ENCODE measurements around the gene RNASE7.

The RNASE7 gene

DNA sequence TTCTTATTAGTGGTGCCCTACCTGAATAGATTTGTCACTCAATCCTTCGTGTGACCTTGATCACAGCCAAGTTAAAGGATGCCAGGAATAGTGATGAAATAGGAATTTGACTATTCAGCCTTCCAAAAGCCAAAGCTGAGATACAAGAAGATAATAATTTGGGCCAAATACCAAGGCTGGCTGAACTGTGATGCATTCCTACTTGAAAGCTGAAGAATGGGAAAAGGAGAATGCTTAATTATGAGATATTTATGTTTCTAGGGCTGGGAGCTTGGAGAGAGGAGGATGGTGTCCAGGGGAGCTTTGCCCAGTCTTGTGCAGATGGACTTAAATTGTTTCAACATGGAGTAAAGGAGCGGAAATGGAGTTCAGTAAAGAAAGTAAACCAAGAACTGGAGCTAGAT is 5.2 kb downstream of the RNASE7 start:
- H3K27me3 Mint-ChIP-seq, result peaks cover 17% of the 10 kb centered on the region
- no peak overlapping the region for H3K27ac Mint-ChIP-seq
- no peaks in the 10 kb centered on the region for H3K36me3 Mint-ChIP-seq (ENCODE audit: low read depth)
- no peak overlapping the region for H3K4me3 Mint-ChIP-seq
- no peaks in the 10 kb centered on the region for H3K9me3 Mint-ChIP-seq
- peaks cover 5% of the 10 kb centered on the region for H3K4me1 Mint-ChIP-seq (ENCODE audit: low read depth)

DNA sequence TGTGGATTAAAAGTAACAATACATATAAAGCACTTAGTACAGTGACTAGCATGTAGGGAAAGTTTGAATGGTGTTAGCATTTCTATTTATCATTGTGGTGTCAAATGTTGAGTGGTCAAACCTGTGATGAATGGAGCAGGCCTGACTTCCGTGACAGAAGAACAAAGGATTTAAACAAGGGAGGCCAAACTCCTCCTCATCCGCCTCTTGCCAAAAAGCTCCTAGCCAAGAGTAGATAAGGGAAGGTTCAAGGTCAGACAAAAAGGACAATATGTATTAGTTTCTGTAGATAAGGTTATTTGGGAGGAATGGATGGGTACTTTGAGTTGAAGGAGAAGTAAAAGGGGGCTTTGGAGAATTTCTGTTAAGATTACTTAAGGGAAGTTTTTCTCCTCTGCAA is 6.5 kb downstream of the RNASE7 start:
- H3K27ac Mint-ChIP-seq, result no peak overlapping the region
- H3K27me3 Mint-ChIP-seq, result peaks cover 11% of the 10 kb centered on the region
- H3K4me3 Mint-ChIP-seq, result no peak overlapping the region
- no peaks in the 10 kb centered on the region for H3K36me3 Mint-ChIP-seq (ENCODE audit: low read depth)
- H3K4me1 Mint-ChIP-seq (ENCODE audit: low read depth), result peaks cover 5% of the 10 kb centered on the region
- no peaks in the 10 kb centered on the region for H3K9me3 Mint-ChIP-seq

- no peak overlapping the region for H3K4me3 Mint-ChIP-seq
- peaks cover 11% of the 10 kb centered on the region for H3K27me3 Mint-ChIP-seq
- H3K36me3 Mint-ChIP-seq (ENCODE audit: low read depth), result no peaks in the 10 kb centered on the region
- H3K9me3 Mint-ChIP-seq, result no peaks in the 10 kb centered on the region
- no peak overlapping the region for H3K27ac Mint-ChIP-seq
- H3K4me1 Mint-ChIP-seq (ENCODE audit: low read depth), result peaks cover 3% of the 10 kb centered on the region
Observed at GRCh38 chr14:21049271-21049673, 7.1 kb downstream of the RNASE7 start.

GRCh38 chr14:21050597-21050996 is 8.4 kb downstream of the RNASE7 start:
- Mint-ChIP-seq H3K27me3 (peaks cover 4% of the 10 kb centered on the region), H3K27ac (no peak overlapping the region), H3K9me3 (no peaks in the 10 kb centered on the region), H3K4me1 (ENCODE audit: low read depth) (no peaks in the 10 kb centered on the region), H3K36me3 (ENCODE audit: low read depth) (no peaks in the 10 kb centered on the region), H3K4me3 (no peak overlapping the region)

DNA sequence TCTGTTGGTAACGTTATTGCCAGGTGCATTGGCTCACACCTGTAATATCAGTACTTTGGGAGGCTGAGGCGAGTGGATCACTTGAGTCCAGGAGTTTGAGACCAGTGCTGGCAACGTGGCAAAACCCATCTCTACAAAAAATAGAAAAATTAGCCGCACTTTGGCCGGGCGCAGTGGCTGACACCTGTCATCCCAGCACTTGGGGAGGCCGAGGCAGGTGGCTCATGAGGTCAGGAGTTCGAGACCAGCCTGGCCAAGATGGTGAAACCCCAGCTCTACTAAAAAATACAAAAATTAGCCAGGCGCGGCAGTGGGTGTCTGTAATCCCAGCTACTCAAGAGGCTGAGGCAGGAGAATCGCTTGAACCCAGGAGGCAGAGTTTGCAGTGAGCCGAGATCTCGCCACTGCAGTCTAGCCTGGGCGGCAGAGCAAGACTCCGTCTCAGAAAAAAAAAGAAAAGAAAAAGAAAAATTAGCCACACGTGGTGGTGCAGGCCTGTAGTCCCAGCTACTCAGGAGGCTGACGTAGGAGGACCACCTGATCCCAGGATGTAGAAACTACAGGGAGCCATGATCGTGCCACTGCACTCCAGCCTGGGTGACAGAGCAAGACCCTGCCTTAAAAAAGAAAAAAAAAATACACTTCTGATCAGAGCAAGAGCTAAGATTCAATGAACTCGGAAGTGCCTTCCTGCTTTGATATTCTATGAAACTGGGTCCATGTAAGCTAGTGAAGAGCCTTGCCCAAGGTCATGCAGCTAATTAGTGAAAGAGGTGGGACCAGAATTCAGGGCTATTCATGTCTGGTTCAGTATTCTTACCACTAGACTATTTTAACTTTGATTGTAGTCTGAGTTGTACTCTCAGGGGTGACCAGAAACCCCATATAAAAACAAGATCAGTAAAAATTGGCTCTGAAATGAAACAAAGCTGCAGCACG is 11.3 kb downstream of the RNASE7 start:
- Mint-ChIP-seq H3K4me3 (no peak overlapping the region), H3K9me3 (no peaks in the 10 kb centered on the region), H3K27me3 (peaks cover 3% of the 10 kb centered on the region), H3K4me1 (ENCODE audit: low read depth) (no peaks in the 10 kb centered on the region), H3K36me3 (ENCODE audit: low read depth) (no peaks in the 10 kb centered on the region), H3K27ac (no peak overlapping the region)

GRCh38 chr14:21054123-21054767 is 12.1 kb downstream of the RNASE7 start:
- no peak overlapping the region for H3K27ac Mint-ChIP-seq
- H3K27me3 Mint-ChIP-seq, result no peaks in the 10 kb centered on the region
- no peak overlapping the region for H3K4me3 Mint-ChIP-seq

DNA sequence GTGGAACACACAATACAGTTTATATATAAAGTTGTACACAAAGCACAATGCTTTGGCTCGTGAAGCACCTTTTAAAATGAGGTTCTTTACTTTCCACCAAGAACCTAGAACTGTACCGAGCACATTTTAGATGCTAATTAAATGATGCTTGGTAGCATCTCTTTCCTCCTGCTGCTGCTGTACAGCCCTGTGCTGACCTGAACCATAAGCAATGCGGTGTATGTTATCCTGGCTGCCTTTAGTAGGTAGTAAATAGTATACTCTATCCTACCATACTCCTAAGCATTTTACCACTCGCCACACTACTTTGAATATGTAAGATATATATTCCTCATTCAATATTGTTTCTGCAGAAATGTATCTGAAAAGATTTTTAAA is 12.6 kb downstream of the RNASE7 start:
- H3K27ac Mint-ChIP-seq, result no peak overlapping the region
- no peaks in the 10 kb centered on the region for H3K4me1 Mint-ChIP-seq (ENCODE audit: low read depth)
- H3K9me3 Mint-ChIP-seq, result no peaks in the 10 kb centered on the region
- no peaks in the 10 kb centered on the region for H3K36me3 Mint-ChIP-seq (ENCODE audit: low read depth)
- H3K4me3 Mint-ChIP-seq, result no peak overlapping the region
- H3K27me3 Mint-ChIP-seq, result no peaks in the 10 kb centered on the region

More at GRCh38 chr14:21054123-21054767, 12.1 kb downstream of the RNASE7 start:
- Mint-ChIP-seq H3K36me3 (ENCODE audit: low read depth) (no peaks in the 10 kb centered on the region), H3K4me1 (ENCODE audit: low read depth) (no peaks in the 10 kb centered on the region), H3K9me3 (no peaks in the 10 kb centered on the region)

DNA sequence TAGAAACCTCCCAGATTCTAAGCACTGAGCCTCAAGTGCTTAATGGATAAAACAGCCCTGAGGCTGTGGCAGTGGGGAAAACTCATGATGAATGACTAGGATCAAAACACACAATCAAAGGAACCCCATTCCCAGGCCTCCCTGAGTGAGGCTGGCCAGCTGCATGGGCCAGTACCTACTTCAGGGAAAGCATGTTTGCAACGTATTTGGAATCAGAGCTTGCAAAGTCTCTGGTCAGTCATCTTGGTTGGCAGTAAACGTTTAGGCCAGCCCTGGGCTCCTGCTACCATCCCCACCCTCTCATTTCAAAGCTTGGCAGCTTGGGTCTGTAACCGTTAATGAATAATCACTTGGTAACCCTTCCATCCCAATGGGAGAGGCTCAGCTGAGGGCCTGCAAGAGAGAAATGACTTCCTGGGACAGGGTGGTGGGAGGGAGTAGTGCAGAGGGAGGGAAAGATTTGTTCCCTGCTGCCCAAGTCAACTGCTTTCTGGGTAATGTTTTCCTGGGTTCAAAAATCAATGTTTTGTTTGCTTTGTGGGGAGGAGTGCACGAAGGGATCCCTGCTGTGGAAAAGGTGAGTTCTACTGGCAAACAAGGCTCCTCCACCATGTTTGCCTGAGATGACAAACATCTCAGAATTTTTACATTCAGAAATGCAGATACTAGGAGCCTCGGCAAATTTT is 13.4 kb downstream of the RNASE7 start:
- H3K4me1 Mint-ChIP-seq (ENCODE audit: low read depth), result no peaks in the 10 kb centered on the region
- peaks cover 4% of the 10 kb centered on the region for H3K27me3 Mint-ChIP-seq
- H3K27ac Mint-ChIP-seq, result no peak overlapping the region
- no peak overlapping the region for H3K4me3 Mint-ChIP-seq
- no peaks in the 10 kb centered on the region for H3K36me3 Mint-ChIP-seq (ENCODE audit: low read depth)
- no peaks in the 10 kb centered on the region for H3K9me3 Mint-ChIP-seq

- no peaks in the 10 kb centered on the region for H3K9me3 Mint-ChIP-seq
- H3K36me3 Mint-ChIP-seq (ENCODE audit: low read depth), result no peaks in the 10 kb centered on the region
- H3K27me3 Mint-ChIP-seq, result peaks cover 6% of the 10 kb centered on the region
- no peaks in the 10 kb centered on the region for H3K4me1 Mint-ChIP-seq (ENCODE audit: low read depth)
- no peak overlapping the region for H3K4me3 Mint-ChIP-seq
- no peak overlapping the region for H3K27ac Mint-ChIP-seq
Observed at GRCh38 chr14:21056520-21057163, 14.5 kb downstream of the RNASE7 start.

DNA sequence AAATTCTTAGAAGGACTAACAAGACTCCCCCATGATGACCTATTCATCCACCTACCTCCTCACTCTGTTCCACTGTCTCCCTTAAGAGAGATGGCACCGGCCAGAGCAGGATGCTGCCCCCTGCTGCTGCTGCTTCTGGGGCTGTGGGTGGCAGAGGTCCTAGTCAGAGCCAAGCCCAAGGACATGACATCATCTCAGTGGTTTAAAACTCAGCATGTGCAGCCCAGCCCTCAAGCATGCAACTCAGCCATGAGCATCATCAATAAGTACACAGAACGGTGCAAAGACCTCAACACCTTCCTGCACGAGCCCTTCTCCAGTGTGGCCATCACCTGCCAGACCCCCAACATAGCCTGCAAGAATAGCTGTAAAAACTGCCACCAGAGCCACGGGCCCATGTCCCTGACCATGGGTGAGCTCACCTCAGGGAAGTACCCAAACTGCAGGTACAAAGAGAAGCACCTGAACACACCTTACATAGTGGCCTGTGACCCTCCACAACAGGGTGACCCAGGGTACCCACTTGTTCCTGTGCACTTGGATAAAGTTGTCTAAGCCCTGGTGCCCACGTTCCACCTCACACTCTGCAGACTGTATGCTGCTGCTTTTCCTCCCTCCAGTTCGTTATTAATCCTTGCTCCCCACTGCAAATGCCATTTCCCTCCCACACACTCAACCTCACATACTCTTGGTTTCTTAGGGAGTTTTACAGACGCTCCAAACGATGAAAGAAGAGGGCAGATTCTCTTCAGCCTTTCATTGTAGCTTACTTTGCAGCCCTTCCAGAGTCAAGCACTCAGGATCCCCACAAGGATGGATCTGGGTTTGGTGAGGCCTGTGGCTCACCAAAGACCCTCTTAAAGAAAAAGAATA is 15.9 kb downstream of the RNASE7 start, which contains the start of gene RNASE8:
Gene RNASE8, plus strand, starts transcription at position 20 of the 873 bp plus-strand sequence. Its CDS starts 71 bp downstream, at position 91.
- Mint-ChIP-seq H3K4me3 (no peak within 1 kb of the TSS), H3K4me1 (ENCODE audit: low read depth) (no peaks in the 10 kb centered on the region), H3K27ac (no peak within 1 kb of the TSS), H3K27me3 (peaks cover 11% of the 10 kb centered on the region), H3K36me3 (ENCODE audit: low read depth) (no peaks in the 10 kb centered on the region), H3K9me3 (no peaks in the 10 kb centered on the region)

GRCh38 chr14:21058903-21059302 is 16.7 kb downstream of the RNASE7 start:
- Mint-ChIP-seq H3K4me3 (no peak overlapping the region), H3K9me3 (no peaks in the 10 kb centered on the region), H3K27ac (no peak overlapping the region), H3K27me3 (peaks cover 20% of the 10 kb centered on the region), H3K36me3 (ENCODE audit: low read depth) (no peaks in the 10 kb centered on the region), H3K4me1 (ENCODE audit: low read depth) (no peaks in the 10 kb centered on the region)

GRCh38 chr14:21059842-21060613 is 17.9 kb downstream of the RNASE7 start:
- Mint-ChIP-seq H3K4me3 (no peak overlapping the region), H3K27ac (no peak overlapping the region), H3K36me3 (ENCODE audit: low read depth) (no peaks in the 10 kb centered on the region), H3K27me3 (peaks cover 22% of the 10 kb centered on the region), H3K9me3 (no peaks in the 10 kb centered on the region), H3K4me1 (ENCODE audit: low read depth) (no peaks in the 10 kb centered on the region)

DNA sequence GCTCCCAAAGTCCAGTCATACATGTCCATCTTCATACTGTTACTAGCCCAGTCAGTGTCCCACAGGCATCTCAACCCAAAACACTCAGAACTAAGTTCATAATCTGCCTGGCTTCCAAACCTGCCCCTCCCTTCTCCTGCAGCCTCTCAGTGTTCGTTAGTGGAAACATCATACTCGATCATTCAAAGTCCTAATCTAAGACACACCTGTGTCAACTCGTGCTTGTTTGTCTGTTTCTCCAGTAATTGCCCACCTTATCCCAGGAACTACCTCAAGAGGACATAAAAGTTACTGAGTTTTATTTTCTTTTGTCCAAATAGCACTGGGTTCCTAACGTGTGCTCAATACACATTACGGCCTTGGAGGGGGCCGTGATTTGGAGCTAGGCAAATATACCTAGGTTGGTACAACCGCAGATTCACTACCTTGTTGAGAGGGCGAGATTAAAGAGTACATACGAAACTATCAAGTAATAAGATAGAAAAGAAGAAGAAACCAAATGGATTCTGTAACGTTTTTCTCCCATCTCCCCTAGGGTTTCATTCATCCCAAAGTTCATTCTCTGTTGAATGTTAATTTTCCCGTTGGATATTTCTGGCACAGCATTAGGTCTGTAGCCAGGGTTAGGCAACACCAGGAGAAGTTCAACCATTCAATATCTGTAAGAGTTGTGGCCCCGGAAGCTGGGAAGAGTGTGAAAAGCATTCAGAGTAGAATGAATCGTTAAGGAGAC is 18.6 kb downstream of the RNASE7 start:
- Mint-ChIP-seq H3K9me3 (no peaks in the 10 kb centered on the region), H3K36me3 (ENCODE audit: low read depth) (no peaks in the 10 kb centered on the region), H3K27ac (no peak overlapping the region), H3K4me3 (no peak overlapping the region), H3K27me3 (peaks cover 29% of the 10 kb centered on the region), H3K4me1 (ENCODE audit: low read depth) (no peaks in the 10 kb centered on the region)

Measured in stimulated activated naive CD8-positive, alpha-beta T cell treated with anti-CD3 and anti-CD28 coated beads, Interleukin-15, Interleukin-2, amounts not matched to agents 100 ng/mL and 50 ng/mL, for 24 hours (primary cell).